ENCODE data around the gene ATP5F1E. TPM values are rescaled to one million over a fixed set of nuclear protein-coding genes. Genes with fewer than 3 reads are reported as not detected.

Gene ATP5F1E
- total RNA-seq, 1 donor = 27.2 TPM

DNA sequence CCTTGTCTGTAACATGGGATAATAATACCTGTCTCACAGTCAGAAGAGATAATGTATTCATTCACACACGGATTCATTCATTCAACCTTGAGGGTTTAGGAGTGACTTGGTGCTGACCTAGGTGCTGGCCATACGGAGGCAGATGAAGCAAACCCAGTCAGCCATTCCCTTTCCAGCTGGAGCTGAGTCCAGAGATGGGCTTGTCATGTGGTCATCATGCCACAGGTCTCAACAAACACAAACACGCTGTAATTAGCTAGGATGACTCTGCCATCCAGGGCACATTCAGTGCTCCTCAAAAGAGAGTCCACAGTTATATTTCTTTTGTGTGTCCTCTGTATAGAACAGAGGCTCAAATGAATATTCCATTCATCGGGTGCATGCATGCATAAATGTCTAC, 29.9 kb upstream of the ATP5F1E start:
- H3K4me3 ChIP-seq (ENCODE audit: low read depth, low read length) = no peak overlapping the region
- TF ChIP-seq, protein P1, sequence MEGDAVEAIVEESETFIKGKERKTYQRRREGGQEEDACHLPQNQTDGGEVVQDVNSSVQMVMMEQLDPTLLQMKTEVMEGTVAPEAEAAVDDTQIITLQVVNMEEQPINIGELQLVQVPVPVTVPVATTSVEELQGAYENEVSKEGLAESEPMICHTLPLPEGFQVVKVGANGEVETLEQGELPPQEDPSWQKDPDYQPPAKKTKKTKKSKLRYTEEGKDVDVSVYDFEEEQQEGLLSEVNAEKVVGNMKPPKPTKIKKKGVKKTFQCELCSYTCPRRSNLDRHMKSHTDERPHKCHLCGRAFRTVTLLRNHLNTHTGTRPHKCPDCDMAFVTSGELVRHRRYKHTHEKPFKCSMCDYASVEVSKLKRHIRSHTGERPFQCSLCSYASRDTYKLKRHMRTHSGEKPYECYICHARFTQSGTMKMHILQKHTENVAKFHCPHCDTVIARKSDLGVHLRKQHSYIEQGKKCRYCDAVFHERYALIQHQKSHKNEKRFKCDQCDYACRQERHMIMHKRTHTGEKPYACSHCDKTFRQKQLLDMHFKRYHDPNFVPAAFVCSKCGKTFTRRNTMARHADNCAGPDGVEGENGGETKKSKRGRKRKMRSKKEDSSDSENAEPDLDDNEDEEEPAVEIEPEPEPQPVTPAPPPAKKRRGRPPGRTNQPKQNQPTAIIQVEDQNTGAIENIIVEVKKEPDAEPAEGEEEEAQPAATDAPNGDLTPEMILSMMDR (IDR thresholded peaks at IDR 0.05; ENCODE audit: insufficient read depth, low read depth, low read length) = no peak
- no peak for DNase-seq (ENCODE audit: low read depth)

DNA sequence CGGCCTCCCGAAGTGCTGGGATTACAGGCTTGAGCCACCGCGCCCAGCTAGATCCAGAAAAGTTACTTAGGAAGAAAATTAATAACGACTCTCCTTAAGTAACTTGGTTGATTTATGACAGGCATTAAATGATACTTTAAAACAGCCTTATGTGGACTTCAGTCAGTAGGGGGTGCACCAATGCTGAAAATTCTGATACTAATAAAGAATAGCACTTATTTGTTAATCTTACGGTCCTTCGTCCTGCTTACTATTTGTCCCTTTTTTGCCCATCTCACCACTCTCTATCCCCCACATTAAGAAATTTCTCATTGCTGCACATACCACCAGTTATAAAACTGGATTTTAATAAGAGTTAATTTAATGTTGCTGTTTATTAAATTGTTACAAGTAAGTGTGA, 23.2 kb upstream of the ATP5F1E start:
- TF ChIP-seq, protein P1 (IDR thresholded peaks at IDR 0.05; ENCODE audit: insufficient read depth, low read depth, low read length) = peak; percentile 42
- no peak overlapping the region for H3K4me3 ChIP-seq (ENCODE audit: low read depth, low read length)
- DNase-seq (ENCODE audit: low read depth) = peak; percentile 34

DNA sequence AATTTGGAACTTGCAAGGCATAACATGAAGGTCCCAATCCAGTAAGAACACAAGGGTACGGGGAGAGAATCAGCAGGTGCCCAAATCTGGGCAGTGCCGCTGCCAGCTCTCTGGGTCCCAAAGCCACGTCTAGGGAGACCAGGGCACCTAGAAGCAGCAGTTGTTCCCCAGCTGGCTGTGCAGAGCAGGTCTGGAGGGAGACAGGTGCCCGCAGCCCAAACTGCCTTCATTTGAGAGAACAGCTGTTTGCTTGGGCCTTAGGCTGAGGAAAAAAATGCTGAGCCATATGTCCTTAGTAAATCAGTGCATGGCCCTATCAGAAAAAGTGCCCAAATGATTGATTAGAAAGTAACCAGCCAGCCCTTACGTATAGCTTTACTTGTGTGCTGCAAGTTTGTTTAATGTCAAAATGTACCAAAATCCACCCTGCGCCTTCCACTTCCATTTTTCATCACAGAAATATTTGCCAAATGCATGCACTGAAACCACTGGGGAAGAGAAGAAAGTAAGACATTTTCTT, 19.6 kb upstream of the ATP5F1E start:
- TF ChIP-seq, protein P1 (IDR thresholded peaks at IDR 0.05; ENCODE audit: insufficient read depth, low read depth, low read length) = no peak
- no peak overlapping the region for H3K4me3 ChIP-seq (ENCODE audit: low read depth, low read length)
- DNase-seq (ENCODE audit: low read depth) = no peak

DNA sequence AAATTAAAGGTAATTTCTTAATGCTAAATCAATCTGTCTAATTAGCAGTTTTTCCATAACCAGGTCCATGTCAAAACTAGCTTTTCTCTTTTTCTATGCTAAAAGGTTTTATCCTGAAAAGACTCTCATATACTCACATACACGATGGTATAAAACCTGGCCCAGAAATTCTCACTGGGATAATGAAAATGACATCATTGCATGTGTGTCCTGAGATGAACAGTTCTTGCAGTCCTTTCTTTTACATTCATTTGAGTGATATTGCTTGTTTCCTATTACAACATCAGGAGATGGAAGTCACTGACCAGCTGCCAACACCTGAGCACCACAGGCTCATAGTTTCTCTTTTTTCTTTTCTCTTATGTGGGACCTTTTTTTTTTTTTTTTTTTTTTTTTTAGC, 18.3 kb upstream of the ATP5F1E start:
- no peak for DNase-seq (ENCODE audit: low read depth)
- TF ChIP-seq, protein P1 (IDR thresholded peaks at IDR 0.05; ENCODE audit: insufficient read depth, low read depth, low read length) = no peak
- H3K4me3 ChIP-seq (ENCODE audit: low read depth, low read length) = no peak overlapping the region

DNA sequence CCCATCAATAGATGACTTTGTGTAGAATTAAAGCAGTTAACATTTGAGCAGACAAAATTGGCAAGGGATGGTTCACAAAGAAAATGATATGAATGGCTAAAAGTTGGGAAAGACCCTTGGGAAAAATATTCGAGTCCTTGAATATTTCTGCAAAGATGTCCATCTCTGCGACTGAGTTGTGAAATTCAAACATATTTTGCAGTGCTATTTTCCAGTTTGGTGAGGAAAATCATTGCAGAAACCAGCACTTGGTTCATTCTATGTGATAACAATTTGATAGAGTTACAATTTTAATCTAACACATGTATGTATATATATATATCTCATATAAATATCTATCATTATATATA, 16.5 kb upstream of the ATP5F1E start:
- TF ChIP-seq, protein P1 (IDR thresholded peaks at IDR 0.05; ENCODE audit: insufficient read depth, low read depth, low read length) = no peak
- H3K4me3 ChIP-seq (ENCODE audit: low read depth, low read length) = no peak overlapping the region
- no peak for DNase-seq (ENCODE audit: low read depth)

DNA sequence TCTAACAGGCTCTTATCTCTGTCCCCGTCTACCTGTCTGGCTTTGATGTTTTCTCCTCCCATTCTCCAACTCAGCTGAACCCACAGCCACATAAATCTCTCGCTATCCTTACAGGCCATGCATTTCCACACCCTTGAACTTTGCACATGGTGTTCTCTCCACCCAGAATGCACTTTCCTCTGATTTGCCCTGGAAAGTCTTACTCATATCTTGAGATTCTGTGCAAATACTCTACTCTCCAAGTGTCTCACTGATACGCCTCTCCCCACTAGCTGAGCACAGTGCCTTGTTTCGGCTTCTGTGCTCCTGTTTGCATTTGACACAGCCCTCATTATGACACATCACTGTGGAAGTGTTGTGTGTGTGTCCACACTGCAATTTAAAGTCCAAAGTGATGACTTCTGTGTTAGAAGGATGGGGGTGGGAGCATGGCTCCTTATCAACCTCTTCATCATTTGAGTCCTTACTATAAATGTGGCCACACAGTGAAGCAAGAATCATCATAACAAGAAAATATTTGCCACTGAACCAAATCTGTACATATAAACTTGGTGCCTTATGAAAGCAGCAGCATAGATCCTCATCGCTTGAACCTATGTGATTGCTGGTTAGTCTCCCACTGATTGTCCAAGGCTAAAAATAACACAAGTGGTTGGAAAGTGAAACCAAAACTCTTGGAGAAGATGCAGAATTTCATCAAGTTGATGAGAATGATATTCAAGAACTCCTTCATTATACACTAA, 16.0 kb upstream of the ATP5F1E start:
- TF ChIP-seq, protein P1 (IDR thresholded peaks at IDR 0.05; ENCODE audit: insufficient read depth, low read depth, low read length) = no peak
- peak; percentile 38 for DNase-seq (ENCODE audit: low read depth)
- no peak overlapping the region for H3K4me3 ChIP-seq (ENCODE audit: low read depth, low read length)

DNA sequence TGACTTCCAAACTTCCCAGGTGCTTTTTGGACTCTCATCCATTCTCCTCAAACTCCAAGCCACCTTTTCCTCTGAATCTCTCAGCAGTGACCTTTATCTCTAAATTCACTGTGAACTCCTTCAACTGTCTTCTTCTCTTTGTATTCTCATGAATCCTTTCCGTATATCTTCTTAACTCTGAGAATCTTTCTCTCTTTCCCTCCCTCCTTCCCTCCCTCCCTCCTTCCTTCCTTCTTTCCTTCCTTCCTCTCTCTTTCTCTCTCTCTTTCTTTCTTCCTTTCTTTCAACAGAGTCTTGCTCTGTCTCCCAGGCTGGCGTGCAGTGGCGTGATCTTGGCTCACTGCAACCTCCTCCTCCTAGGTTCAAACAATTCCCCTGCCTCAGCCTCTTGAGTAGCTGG, 14.7 kb upstream of the ATP5F1E start:
- DNase-seq (ENCODE audit: low read depth) = no peak
- TF ChIP-seq, protein P1 (IDR thresholded peaks at IDR 0.05; ENCODE audit: insufficient read depth, low read depth, low read length) = no peak
- no peak overlapping the region for H3K4me3 ChIP-seq (ENCODE audit: low read depth, low read length)
